ENCODE measurements around the gene CAPZB.
A peak's percentile ranks its signal among the peaks of the same experiment; 100 is the strongest.

The CAPZB gene

GRCh38 chr1:19342894-19343616, 142.3 kb downstream of the CAPZB start:
- no peak for DNase-seq

- no peak for DNase-seq
These were observed 143.1 kb downstream of the CAPZB start for GRCh38 chr1:19342062-19342750.

DNA sequence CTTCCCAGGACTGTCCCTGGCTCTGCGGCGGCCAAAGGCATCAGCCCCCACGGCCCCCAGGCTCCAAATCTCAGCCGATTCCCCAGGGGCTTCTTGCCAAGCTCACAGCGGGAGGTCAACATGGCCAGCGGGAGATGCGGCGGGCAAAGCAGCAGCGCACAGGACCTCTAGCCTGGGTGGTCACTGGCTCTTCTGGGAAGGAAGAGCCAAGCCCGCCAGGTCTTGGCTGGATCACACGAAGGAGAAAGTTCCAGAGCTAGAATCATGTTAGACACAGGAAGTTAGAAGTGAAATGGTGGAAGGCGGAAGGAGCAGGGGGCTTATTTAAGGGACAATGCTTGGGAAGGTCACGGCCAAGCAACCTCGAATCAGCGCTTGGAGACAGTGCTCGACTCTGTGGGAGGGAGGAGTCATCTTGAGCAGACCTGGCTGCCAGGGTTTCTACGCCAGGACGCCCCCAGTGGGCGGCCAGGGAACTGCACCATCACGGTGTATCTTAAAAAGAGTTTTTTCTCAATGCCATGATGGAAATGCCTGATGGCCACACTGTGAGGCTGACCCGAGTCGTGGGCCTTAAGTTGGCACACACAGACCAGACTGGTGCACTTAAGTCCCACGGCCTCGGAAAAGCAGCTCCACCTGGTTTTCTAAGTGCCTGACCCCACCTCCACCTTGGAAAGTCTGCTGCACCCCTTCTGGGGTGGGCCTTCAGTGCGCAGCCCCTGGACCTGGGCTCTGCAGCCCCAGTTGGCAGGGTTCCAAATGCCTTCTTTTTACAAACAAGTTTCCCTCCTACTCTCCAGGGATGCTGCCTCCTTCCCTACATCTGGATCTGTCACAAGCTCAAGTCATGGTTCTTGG, 143.9 kb downstream of the CAPZB start:
- DNase-seq: peak in 1 of 2 experiments; percentile 60

DNA sequence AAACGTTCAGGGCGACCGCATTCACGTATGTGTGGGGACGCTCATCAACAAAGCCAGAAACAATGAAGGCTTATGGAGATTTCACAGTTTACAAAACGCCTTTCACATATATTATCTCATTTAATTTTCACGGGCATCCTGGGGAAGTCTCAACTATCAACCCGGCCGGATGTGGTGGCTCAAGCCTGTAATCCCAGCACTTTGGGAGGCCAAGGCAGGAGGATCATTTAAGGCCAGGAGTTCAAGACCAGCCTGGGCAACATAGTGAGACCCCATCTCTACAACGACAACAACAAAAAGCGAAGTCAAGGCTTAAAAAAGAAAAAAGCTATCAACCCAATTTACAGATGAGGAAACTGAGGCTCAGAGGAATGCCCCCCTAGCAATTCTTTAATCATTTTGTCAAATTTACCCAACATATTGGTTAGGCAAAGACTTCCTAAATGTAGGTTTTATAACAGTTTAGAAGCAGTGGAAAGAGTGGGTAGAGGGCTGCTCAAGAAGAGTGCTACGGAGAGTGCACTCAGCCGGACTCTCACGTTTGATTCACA, 144.9 kb downstream of the CAPZB start:
- DNase-seq: no peak

DNA sequence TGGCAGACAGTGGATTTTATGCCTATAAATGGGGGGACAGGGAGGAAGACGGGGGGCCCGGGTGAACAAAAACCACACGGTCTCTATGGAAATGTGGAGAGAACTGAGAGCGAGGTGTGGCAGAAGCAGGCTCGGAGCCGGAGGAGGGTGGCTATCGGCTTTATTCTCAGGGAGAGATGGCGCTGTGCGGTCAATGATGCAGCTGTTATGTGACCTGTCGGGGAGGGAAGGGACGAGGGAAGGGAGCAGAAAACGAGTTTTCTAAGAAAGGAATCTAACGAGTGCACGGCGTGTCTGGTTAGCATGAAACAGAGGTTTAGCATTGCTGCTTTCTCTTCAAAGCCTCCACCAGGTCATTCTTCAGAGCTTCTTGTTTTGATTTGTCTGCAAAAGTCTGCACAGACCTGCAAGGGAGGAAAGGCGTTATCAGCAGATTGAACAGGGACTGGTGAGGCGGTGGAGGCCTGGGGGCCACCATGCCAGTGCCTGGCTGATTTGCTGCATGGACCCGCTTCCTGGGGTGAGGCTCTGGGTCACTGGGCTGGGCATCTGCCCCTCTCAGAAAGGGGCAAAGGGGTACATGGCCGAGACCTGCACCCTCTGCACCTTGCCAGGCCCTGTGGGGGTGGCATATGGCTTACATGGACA, 146.0 kb downstream of the CAPZB start:
- DNase-seq: no peak

- DNase-seq: no peak
These were observed 147.0 kb downstream of the CAPZB start for GRCh38 chr1:19338323-19338762.

- no peak for DNase-seq
These were observed 148.1 kb downstream of the CAPZB start for GRCh38 chr1:19337289-19337688.

DNA sequence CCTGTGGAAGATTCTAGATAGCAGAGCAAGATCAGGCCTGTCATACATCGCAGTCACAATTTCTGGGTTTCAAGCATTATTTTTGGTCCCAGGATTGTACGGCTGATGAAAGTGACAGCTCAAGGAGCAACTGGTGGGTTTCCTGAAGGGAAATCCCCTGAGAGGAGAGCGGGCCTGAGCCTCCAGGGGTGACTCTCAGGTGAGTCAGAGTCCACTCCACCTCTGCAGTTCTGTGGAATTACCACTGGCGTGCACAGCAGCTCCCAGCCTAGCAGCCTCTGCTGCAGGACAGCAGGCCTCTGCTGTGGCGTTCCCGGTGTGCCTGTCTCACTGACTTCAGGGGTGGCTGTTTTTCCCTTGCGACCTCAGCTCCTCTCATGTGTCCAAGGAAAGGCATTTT, 148.8 kb downstream of the CAPZB start:
- DNase-seq: no peak

- peak in 1 of 2 experiments; percentile 8 for DNase-seq
These were observed 151.6 kb downstream of the CAPZB start for GRCh38 chr1:19333587-19334354.

DNA sequence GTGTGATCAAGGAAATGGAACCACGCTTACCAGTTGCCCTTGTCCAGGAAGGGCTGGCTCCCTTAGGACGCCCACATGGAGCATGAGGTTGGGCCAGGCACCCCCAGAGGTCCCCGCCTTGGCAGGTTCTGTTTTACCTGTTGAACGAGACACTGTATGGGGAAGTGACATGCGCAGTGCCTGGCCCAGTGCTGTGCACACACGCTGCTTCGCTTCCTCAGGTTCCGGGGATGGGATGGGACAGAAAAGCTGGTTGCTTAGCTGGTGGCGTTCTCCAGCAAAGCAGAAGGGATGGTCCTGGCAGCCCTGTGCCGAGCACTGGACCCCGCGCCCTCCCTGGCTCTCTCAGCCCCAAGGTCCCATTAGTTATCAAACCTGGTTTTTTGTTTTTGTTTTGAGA, 152.5 kb downstream of the CAPZB start:
- DNase-seq: no peak

DNA sequence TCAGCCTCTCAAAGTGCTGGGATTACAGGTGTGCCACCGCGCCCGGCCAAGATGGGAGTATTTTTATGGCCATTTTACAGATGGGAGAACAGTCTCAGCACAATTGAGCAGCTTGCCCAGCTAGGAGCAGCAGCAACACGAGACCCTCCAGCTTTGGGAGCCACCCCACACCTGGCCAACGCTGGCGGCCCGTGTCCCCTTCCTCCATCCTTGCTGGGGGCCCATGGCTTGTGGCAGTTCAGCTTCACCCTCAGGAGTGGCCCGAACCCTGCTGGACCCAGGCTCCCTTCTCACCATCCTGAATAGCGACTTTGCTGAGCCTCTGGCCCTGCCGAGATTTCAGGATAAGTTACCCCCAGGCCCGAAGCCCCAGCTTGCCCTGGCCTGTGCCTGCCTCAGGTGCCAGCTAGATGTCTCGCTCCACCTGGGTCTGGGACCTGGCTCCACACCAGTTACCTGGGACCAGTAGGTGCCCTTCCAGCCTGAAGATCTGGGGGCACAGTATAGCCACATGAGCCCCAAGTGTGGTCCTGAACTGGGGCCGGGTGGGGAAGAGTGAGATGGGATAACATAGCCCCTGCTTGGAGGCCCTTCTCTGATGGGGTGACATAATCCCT, 154.0 kb downstream of the CAPZB start:
- DNase-seq: no peak

- no peak for DNase-seq
These were observed 154.7 kb downstream of the CAPZB start for GRCh38 chr1:19330449-19331135.

DNA sequence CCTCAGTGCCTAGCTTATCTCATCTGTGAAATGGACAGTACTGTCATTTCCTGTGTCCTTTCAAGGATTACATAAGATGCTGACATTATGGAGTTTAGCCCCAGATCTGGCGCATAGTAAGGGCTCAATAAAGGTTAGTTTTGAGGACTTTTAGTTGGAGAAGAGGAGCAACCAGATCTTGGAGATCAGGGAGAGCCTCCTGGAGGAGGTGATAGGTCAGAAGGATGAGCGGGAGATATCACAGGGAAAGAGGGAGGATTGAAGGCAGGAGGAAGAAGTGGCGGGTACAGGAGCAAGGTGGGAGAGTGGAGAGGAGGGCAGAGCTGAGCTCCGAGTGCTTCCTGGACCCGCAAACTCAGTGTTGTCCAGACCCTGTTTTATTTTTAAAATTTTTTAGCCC, 155.7 kb downstream of the CAPZB start:
- DNase-seq: no peak

GRCh38 chr1:19329188-19329587, 156.2 kb downstream of the CAPZB start:
- no peak for DNase-seq

- no peak for DNase-seq
These were observed 156.9 kb downstream of the CAPZB start for GRCh38 chr1:19328486-19328885.

- DNase-seq: no peak
These were observed 157.6 kb downstream of the CAPZB start for GRCh38 chr1:19327736-19328135.

DNA sequence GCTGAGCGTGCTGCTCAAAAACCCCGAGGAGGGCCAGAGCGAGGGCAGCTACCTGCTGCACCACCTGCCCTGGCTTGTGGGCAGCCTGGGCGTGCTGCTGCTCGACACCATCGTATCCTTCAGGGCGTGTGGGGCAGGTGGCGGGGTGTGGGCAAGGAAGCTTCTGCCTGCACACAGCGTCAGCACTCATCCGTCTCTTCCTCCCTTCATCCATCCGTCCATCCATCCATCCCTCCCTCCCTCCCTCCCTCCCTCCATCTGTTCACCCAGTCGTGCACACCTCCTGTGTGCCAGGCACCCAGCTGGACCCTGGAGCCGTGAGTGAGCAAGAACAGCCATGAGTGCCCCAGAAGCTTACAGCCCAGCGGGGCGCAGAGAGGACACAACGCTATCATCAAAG, 158.0 kb downstream of the CAPZB start:
- no peak for DNase-seq

DNA sequence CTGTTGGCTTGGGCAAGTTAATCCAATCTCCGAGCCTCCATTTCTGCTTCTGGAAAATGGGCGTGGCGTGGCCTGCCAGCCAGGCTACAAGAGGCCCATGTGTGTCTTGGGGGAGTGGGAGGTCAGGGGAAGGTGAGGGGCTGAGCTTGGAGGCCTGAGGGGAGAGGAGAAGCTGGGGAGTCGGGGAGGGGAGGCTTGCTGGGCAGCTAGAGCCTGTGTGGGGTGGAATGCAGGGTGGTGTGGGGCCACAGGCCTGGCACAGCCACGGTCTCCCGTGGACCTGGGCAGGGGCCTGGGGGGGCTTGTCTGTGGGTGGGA, 158.6 kb downstream of the CAPZB start:
- DNase-seq: no peak

DNA sequence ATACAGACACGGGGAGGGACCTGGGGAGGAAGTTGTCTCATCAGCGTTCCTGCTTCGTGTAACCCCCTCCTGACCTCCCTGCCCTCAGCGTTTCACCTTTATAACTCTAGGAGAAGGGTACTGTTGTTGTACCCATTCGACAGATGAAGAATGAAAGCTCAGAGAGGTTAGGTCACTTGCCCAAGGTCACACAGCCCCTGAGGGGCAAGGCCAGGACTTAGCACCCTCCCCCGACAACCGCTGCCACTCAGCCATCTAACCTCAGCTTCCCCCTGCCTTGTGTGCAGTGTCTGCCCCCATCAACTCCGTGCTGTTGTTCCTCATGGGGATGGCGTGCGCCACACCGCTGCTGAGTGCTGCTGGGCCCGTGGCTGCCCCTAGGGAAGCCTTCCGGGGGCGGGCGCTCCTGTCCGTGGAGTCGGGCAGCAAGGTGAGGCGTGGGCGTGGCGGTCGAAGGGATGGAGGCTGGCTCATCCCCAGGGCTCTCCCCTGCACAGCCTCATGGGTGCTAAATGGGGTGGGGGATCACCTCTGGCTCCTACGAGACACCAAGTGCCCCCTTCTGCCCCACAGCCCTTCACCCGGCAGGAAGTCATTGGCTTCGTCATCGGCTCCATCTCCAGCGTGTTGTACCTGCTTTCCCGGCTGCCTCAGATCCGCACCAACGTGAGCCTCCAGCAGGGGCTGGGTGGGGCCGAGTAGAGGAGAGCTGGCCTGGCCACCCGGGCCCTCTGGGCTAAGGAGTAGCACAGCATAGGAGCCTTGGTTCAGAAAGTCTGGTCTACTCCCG, 159.2 kb downstream of the CAPZB start:
- DNase-seq: no peak

DNA sequence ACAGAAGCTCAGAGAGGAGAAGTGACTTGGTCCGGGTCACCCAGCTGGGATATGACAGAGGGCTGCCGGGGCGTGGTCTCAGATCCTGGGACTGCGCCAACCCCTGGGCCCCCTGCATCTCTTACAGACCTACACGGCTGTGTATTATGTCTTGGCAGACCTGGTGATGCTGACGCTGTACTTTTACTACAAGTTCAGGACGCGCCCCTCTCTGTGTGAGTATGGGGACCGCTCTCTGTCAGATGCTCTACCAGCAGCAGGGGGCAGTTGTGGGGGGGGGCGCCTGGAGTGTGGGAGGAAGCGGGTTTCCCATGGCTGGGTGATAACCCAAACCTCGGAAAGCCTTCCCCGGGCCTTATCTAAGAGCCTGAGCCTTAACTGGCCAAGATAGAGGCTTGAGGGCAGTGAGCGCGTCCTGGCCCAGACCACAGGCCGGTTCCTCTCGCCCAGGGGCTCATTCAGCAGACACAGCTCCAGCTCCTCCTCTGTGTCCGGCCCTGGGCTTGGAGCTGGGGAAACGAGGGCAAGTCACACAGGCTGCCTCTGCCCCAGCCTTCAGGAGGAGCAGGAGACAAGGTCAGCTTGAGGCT, 159.9 kb downstream of the CAPZB start:
- DNase-seq: no peak

All from SW 1271 (cell line).